ENCODE measurements around the gene GRIN2A.

Gene GRIN2A

DNA sequence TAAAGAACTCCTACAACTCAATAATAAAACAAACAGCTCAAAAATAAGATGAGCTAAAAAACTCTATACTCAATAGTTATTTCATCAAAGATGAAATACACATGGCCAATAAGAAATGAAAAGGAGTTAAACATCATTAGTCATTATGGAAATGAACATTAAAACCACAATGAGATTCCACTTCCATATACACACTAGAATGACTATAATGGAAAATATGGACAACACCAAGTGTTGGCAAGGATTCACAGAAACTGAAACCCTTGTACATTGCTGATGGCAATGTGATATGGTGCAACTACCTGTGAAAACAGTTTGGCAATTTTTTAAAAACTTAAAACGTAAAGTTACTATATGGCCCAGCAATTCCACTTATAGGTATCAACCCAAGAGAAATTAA lies 91.4 kb downstream of the GRIN2A start:
- Histone ChIP-seq H3K4me3 (ENCODE audit: insufficient read length, low read depth) (no peak overlapping the region), H3K27me3 (ENCODE audit: insufficient read depth, insufficient read length) (no peaks in the 10 kb centered on the region), H3K9me3 (ENCODE audit: insufficient read depth, low read length) (no peaks in the 10 kb centered on the region), H3K36me3 (ENCODE audit: insufficient read depth, insufficient read length, low read length) (no peaks in the 10 kb centered on the region), H3K4me1 (ENCODE audit: insufficient read depth, insufficient read length) (peaks cover 2% of the 10 kb centered on the region), H3K9ac (ENCODE audit: insufficient read length, low read depth) (no peak overlapping the region)
- TF ChIP-seq YY1 (IDR thresholded peaks at IDR 0.05; ENCODE audit: insufficient read depth, insufficient read length) = no peak
- no peak for TF ChIP-seq SUZ12 (IDR thresholded peaks at IDR 0.05; ENCODE audit: extremely low read depth, insufficient read depth, insufficient read length)
- TF ChIP-seq ZNF274 (IDR thresholded peaks at IDR 0.05; ENCODE audit: low read depth, low read length) = no peak
- no peak for DNase-seq (ENCODE audit: low read depth, low spot score)

DNA sequence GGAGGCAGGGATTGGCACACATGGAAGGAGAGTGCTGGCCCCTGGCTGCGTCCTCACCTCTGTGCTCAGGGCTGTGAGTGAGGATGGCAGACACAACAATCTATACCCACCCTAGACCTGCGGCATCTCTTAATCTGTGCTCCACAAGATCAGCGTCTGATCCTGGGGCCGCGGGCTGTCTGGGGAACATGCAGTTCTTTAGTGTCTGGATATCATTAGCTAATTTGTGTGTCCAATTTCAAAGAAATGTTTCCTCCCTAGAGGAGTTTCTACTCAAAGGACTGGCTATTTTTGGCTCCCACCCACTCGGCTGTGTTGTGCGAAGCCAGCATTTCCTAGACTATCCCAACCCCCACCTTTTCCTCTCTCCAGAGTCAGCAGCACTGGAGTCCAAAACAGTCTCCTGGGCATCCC lies 93.8 kb downstream of the GRIN2A start:
- Histone ChIP-seq H3K9me3 (ENCODE audit: insufficient read depth, low read length) (no peaks in the 10 kb centered on the region), H3K4me3 (ENCODE audit: insufficient read length, low read depth) (no peak overlapping the region), H3K9ac (ENCODE audit: insufficient read length, low read depth) (no peak overlapping the region), H3K36me3 (ENCODE audit: insufficient read depth, insufficient read length, low read length) (no peaks in the 10 kb centered on the region), H3K27me3 (ENCODE audit: insufficient read depth, insufficient read length) (no peaks in the 10 kb centered on the region), H3K4me1 (ENCODE audit: insufficient read depth, insufficient read length) (peaks cover 2% of the 10 kb centered on the region)
- DNase-seq (ENCODE audit: low read depth, low spot score) = no peak
- TF ChIP-seq YY1 (IDR thresholded peaks at IDR 0.05; ENCODE audit: insufficient read depth, insufficient read length) (no peak), SUZ12 (IDR thresholded peaks at IDR 0.05; ENCODE audit: extremely low read depth, insufficient read depth, insufficient read length) (no peak), ZNF274 (IDR thresholded peaks at IDR 0.05; ENCODE audit: low read depth, low read length) (no peak)

DNA sequence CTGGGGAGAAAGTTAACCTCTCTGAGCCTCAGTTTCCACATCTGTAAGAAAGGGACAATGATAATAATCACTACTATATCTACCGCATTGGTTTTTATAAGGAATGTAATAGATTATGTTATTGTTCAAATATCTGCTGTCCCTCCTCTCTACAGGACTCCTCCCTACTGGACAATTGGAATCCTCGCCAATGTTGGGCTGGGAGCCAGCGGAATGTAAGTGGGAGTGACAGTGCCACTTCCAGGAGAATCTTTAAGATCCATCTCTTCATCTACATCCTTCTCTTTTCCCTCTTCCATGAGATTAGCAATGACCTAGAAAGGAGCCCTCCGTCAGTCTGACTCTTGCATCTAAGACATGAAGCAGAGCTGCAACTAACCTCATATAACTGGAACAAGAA lies 95.1 kb downstream of the GRIN2A start:
- H3K36me3 ChIP-seq (ENCODE audit: insufficient read depth, insufficient read length, low read length) = no peaks in the 10 kb centered on the region
- H3K4me1 ChIP-seq (ENCODE audit: insufficient read depth, insufficient read length) = peaks cover 2% of the 10 kb centered on the region
- no peak for DNase-seq (ENCODE audit: low read depth, low spot score)
- no peaks in the 10 kb centered on the region for H3K9me3 ChIP-seq (ENCODE audit: insufficient read depth, low read length)
- TF ChIP-seq YY1 (IDR thresholded peaks at IDR 0.05; ENCODE audit: insufficient read depth, insufficient read length) (no peak), ZNF274 (IDR thresholded peaks at IDR 0.05; ENCODE audit: low read depth, low read length) (no peak), SUZ12 (IDR thresholded peaks at IDR 0.05; ENCODE audit: extremely low read depth, insufficient read depth, insufficient read length) (no peak)
- H3K4me3 ChIP-seq (ENCODE audit: insufficient read length, low read depth) = no peak overlapping the region
- H3K9ac ChIP-seq (ENCODE audit: insufficient read length, low read depth) = no peak overlapping the region
- H3K27me3 ChIP-seq (ENCODE audit: insufficient read depth, insufficient read length) = no peaks in the 10 kb centered on the region

- no peaks in the 10 kb centered on the region for H3K27me3 ChIP-seq (ENCODE audit: insufficient read depth, insufficient read length)
- H3K4me3 ChIP-seq (ENCODE audit: insufficient read length, low read depth) = no peak overlapping the region
- no peak for DNase-seq (ENCODE audit: low read depth, low spot score)
- TF ChIP-seq YY1 (IDR thresholded peaks at IDR 0.05; ENCODE audit: insufficient read depth, insufficient read length) = no peak
- H3K9me3 ChIP-seq (ENCODE audit: insufficient read depth, low read length) = no peaks in the 10 kb centered on the region
- no peaks in the 10 kb centered on the region for H3K36me3 ChIP-seq (ENCODE audit: insufficient read depth, insufficient read length, low read length)
- no peak overlapping the region for H3K9ac ChIP-seq (ENCODE audit: insufficient read length, low read depth)
- H3K4me1 ChIP-seq (ENCODE audit: insufficient read depth, insufficient read length) = peaks cover 2% of the 10 kb centered on the region
These were observed 95.6 kb downstream of the GRIN2A start for GRCh38 chr16:10086620-10087019.

DNA sequence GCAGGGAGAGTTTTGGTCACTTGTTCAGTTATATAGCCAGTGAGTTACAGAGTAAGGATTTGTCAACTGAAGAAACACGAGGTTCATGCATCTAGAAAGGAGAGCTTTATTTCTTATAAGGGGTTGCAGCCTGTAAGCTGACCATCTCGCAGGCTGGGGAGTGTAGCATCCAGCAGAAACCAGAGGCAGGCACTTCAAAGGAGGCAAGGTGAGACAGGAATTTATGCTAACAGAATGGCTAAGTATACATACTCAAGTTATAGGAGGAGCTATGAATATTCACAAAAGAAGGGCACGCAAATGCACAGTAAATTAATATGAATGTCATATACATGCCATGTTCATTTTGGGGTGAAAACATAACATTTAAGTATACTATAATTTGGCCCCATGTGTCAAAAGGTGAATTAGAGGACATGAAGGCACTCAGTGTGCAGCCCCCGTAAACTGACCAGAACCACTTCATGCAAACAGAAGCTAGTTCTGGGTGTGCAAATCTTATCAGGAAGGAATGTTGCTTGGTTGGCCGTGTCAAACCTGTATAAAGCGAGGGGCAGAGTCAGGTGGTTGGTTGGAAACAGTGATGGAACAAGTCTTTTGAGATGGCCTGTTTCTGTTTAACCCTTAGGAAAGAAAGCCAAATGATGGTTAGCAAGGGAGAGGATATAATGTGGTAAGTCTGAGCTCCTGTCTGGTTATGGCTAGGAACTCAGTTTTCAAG lies 97.0 kb downstream of the GRIN2A start:
- Histone ChIP-seq H3K9me3 (ENCODE audit: insufficient read depth, low read length) (no peaks in the 10 kb centered on the region), H3K4me3 (ENCODE audit: insufficient read length, low read depth) (no peak overlapping the region), H3K4me1 (ENCODE audit: insufficient read depth, insufficient read length) (peaks cover 7% of the 10 kb centered on the region), H3K9ac (ENCODE audit: insufficient read length, low read depth) (no peak overlapping the region), H3K27me3 (ENCODE audit: insufficient read depth, insufficient read length) (no peaks in the 10 kb centered on the region), H3K36me3 (ENCODE audit: insufficient read depth, insufficient read length, low read length) (no peaks in the 10 kb centered on the region)
- DNase-seq (ENCODE audit: low read depth, low spot score) = no peak
- no peak for TF ChIP-seq YY1 (IDR thresholded peaks at IDR 0.05; ENCODE audit: insufficient read depth, insufficient read length)
- TF ChIP-seq SUZ12 (IDR thresholded peaks at IDR 0.05; ENCODE audit: extremely low read depth, insufficient read depth, insufficient read length) = no peak
- no peak for TF ChIP-seq ZNF274 (IDR thresholded peaks at IDR 0.05; ENCODE audit: low read depth, low read length)

- Histone ChIP-seq H3K36me3 (ENCODE audit: insufficient read depth, insufficient read length, low read length) (no peaks in the 10 kb centered on the region), H3K27me3 (ENCODE audit: insufficient read depth, insufficient read length) (no peaks in the 10 kb centered on the region), H3K4me3 (ENCODE audit: insufficient read length, low read depth) (no peak overlapping the region), H3K4me1 (ENCODE audit: insufficient read depth, insufficient read length) (peaks cover 7% of the 10 kb centered on the region), H3K9ac (ENCODE audit: insufficient read length, low read depth) (no peak overlapping the region), H3K9me3 (ENCODE audit: insufficient read depth, low read length) (no peaks in the 10 kb centered on the region)
- TF ChIP-seq YY1 (IDR thresholded peaks at IDR 0.05; ENCODE audit: insufficient read depth, insufficient read length) (no peak), ZNF274 (IDR thresholded peaks at IDR 0.05; ENCODE audit: low read depth, low read length) (no peak), SUZ12 (IDR thresholded peaks at IDR 0.05; ENCODE audit: extremely low read depth, insufficient read depth, insufficient read length) (no peak)
- DNase-seq (ENCODE audit: low read depth, low spot score) = no peak
These were observed 98.9 kb downstream of the GRIN2A start for GRCh38 chr16:10083301-10083700.

DNA sequence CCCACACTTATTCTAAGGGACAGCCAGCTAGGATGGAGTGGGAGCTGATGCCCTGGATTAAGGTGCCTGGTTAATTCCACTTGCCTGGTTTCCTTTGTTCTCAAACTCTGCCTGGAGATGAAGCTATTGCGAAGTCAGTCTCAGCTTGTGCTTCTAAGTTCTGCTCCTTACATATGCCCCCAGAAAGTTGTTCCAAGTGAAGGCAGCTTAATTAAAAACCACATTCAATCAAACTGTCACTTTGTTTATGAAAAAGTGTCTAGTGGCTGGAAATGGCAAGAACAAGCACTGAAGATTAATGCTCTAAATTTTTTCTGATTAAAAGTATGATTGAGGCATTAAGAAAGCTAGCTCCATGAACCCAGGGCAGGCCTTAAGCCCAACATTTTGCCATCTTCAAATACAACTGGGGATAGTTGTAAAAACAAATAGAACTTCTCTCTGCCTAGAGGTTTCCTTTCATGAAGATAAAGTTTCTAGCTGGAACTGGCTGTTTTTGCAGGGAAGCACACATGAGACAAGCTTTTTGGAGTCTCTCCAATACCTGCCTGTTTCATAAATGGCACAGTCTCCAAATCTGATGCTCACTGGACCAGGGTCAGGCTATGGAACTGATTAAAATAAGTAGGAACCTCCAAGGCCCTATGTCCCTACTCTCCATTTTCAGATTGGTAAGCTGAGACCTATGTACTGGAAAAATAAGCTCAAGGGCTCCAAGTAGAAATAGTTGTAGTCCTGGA lies 100.9 kb downstream of the GRIN2A start:
- H3K9me3 ChIP-seq (ENCODE audit: insufficient read depth, low read length) = no peaks in the 10 kb centered on the region
- no peak for DNase-seq (ENCODE audit: low read depth, low spot score)
- no peak for TF ChIP-seq YY1 (IDR thresholded peaks at IDR 0.05; ENCODE audit: insufficient read depth, insufficient read length)
- no peak for TF ChIP-seq ZNF274 (IDR thresholded peaks at IDR 0.05; ENCODE audit: low read depth, low read length)
- TF ChIP-seq SUZ12 (IDR thresholded peaks at IDR 0.05; ENCODE audit: extremely low read depth, insufficient read depth, insufficient read length) = no peak
- H3K9ac ChIP-seq (ENCODE audit: insufficient read length, low read depth) = no peak overlapping the region
- H3K4me1 ChIP-seq (ENCODE audit: insufficient read depth, insufficient read length) = peaks cover 10% of the 10 kb centered on the region
- no peak overlapping the region for H3K4me3 ChIP-seq (ENCODE audit: insufficient read length, low read depth)
- no peaks in the 10 kb centered on the region for H3K27me3 ChIP-seq (ENCODE audit: insufficient read depth, insufficient read length)
- H3K36me3 ChIP-seq (ENCODE audit: insufficient read depth, insufficient read length, low read length) = no peaks in the 10 kb centered on the region

Measured in NT2/D1 (cell line).